K562 (cell line): Measurements from ENCODE around the gene ARF5. TPM values are rescaled to one million over a fixed set of nuclear protein-coding genes. Genes with fewer than 3 reads are reported as not detected.

Experiments
- ATAC-seq: fragments of 200-7000 bp; cut with Tn5 transposase; 3 replicates; pipeline ENCODE4 v1.9.1; 2020; ENCODE audit warnings: moderate library complexity
- BruUV-seq: library from RNA; stranded (reverse); fragments of 400-500 nt; replicated peaks from 2 replicates; lab custom pipeline; 2021; lab: Mats Ljungman, UMichigan
- CTCF ChIA-PET: fragments of 300-600 bp; formaldehyde crosslinking; extraction: SDS; loops from one replicate; lab custom pipeline; 2021; ENCODE audit warnings: low intra/inter-chr PET ratio; lab: Yijun Ruan, JAX
- POLR2A ChIA-PET: fragments of 300-600, 350-650 bp; sonication (Branson Sonifier 250); formaldehyde crosslinking; extraction: SDS; loops from one replicate; lab custom pipeline; 2021; ENCODE audit warnings: antibody characterized with exemption, inconsistent platforms; lab: Yijun Ruan, JAX
- DNase-seq, 4 experiments: peaks; one replicate each; pipeline versions ENCODE4 v3.0.0 to v3.0.0-alpha.2; 2011 to 2018; ENCODE audit warnings: low spot score in 3 of 4, mixed read lengths in 3 of 4; ENCODE audit errors: extremely low read depth in 1 of 4
- FAIRE-seq: peaks from 2 replicates; lab custom pipeline; 2011; peaks lifted over from hg19 to GRCh38; lab: Jason Lieb, UNC
- H2AFZ ChIP-seq: 2 replicates; pipeline ENCODE4 v1.6.0; 2011; ENCODE audit warnings: low read depth, low read length, control low read depth, inconsistent platforms
- H3K27ac ChIP-seq: fragments of 200-600 bp; 3 replicates; pipeline ENCODE4 v1.8.0; 2011; ENCODE audit warnings: low read depth, mild to moderate bottlenecking, control low read depth, inconsistent platforms, low read length, moderate library complexity, mixed read lengths; ENCODE audit errors: extremely low read depth
- H3K27me3 ChIP-seq, 2 experiments: fragments of 300-600 bp in 1 of 2; 2 replicates in 1 of 2; 3 replicates in 1 of 2; pipeline versions ENCODE4 v1.6.0 to v1.8.0; 2011; ENCODE audit warnings: inconsistent platforms in 2 of 2, low read length in 2 of 2, mild to moderate bottlenecking in 1 of 2, mixed read lengths in 1 of 2, moderate library complexity in 1 of 2; ENCODE audit not compliant: control insufficient read depth in 2 of 2, insufficient read depth in 2 of 2
- H3K36me3 ChIP-seq: fragments of 300-600 bp; 3 replicates; pipeline ENCODE4 v1.8.0; 2011; ENCODE audit warnings: mild to moderate bottlenecking, low read length, inconsistent platforms; ENCODE audit not compliant: control insufficient read depth, insufficient read depth
- H3K4me1 ChIP-seq, 2 experiments: fragments of 200-600 bp in 1 of 2; replicated peaks in 1 of 2; 2 replicates in 1 of 2; 3 replicates in 1 of 2; pipeline versions ENCODE4 v1.5.1 to v1.8.0; 2011; ENCODE audit warnings: inconsistent platforms in 2 of 2, low read length in 2 of 2, mild to moderate bottlenecking in 1 of 2, mixed read lengths in 1 of 2, moderate library complexity in 1 of 2; ENCODE audit not compliant: control insufficient read depth in 2 of 2, insufficient read depth in 2 of 2
- H3K4me2 ChIP-seq: 2 replicates; pipeline ENCODE4 v1.6.1; 2011; ENCODE audit warnings: low read length, control low read depth, inconsistent platforms, mixed read lengths; ENCODE audit not compliant: insufficient read depth
- H3K4me3 ChIP-seq: fragments of 200-600 bp; sonication (generic), shearing (Covaris generic); 2 replicates; pipeline ENCODE4 v1.5.1; 2016; ENCODE audit warnings: control low read depth, inconsistent platforms
- H3K79me2 ChIP-seq: fragments of 200-600 bp; 3 replicates; pipeline ENCODE4 v1.8.0; 2011; ENCODE audit warnings: low read length, inconsistent platforms; ENCODE audit not compliant: control insufficient read depth, insufficient read depth
- H3K9ac ChIP-seq, 2 experiments: 2 replicates each; pipeline versions ENCODE4 v1.6.0 to v1.6.1; 2011; ENCODE audit warnings: low read depth in 2 of 2, low read length in 2 of 2, control low read depth in 1 of 2, inconsistent platforms in 1 of 2, mild to moderate bottlenecking in 1 of 2, mixed read lengths in 1 of 2; ENCODE audit not compliant: insufficient read depth in 1 of 2
- H3K9me1 ChIP-seq: one replicate; pipeline ENCODE4 v1.6.0; 2011; ENCODE audit warnings: inconsistent platforms, mild to moderate bottlenecking, low read length, moderate library complexity; ENCODE audit not compliant: control insufficient read depth, insufficient read depth
- H3K9me3 ChIP-seq: replicated peaks from 2 replicates; pipeline ENCODE4 v1.5.1; 2011; ENCODE audit warnings: low read depth, low read length, inconsistent platforms; ENCODE audit not compliant: control insufficient read depth, insufficient read depth
- H4K20me1 ChIP-seq: replicated peaks from 2 replicates; pipeline ENCODE4 v1.6.1; 2011; ENCODE audit warnings: low read length, inconsistent platforms, mixed read lengths; ENCODE audit not compliant: control insufficient read depth, insufficient read depth
- AFF1 ChIP-seq, 2 experiments: fragments of 450-650 bp; IDR thresholded peaks; 2 replicates each; pipeline ENCODE4 v1.6.1; 2018; ENCODE audit warnings: mild to moderate bottlenecking in 2 of 2, low read depth in 1 of 2; ENCODE audit not compliant: partially characterized antibody in 2 of 2
- ATF1 ChIP-seq, 2 experiments: fragments of 450-650 bp in 1 of 2; IDR thresholded peaks; 2 replicates each; pipeline ENCODE4 v1.6.1; 2016; ENCODE audit warnings: missing compliant biosample characterization in 1 of 2, missing genetic modification characterization in 1 of 2
- DACH1 ChIP-seq: fragments of 450-650 bp; IDR thresholded peaks from 2 replicates; pipeline ENCODE4 v1.6.1; 2018; ENCODE audit not compliant: partially characterized antibody
- FOXP1 ChIP-seq: sonication (generic); formaldehyde crosslinking; IDR thresholded peaks from 2 replicates; pipeline ENCODE4 v1.8.0; 2022; ENCODE audit warnings: mild to moderate bottlenecking, missing genetic modification reagents
- HMG20B ChIP-seq: fragments of 250-450 bp; sonication (Bioruptor Pico); IDR thresholded peaks from 2 replicates; pipeline ENCODE4 v1.5.0; 2021; ENCODE audit warnings: mild to moderate bottlenecking
- HNRNPUL1 ChIP-seq: fragments of 200-400 bp; formaldehyde crosslinking; IDR thresholded peaks from 2 replicates; pipeline ENCODE4 v1.6.1; 2017; ENCODE audit warnings: low read length
- ZFPM2 ChIP-seq: fragments of 250-450 bp; sonication (Bioruptor Pico); IDR thresholded peaks from 2 replicates; pipeline ENCODE4 v1.5.1; 2022; ENCODE audit warnings: mild to moderate bottlenecking
- ZKSCAN8 ChIP-seq: fragments of 200-800 bp; sonication (Bioruptor generic); IDR thresholded peaks from 2 replicates; pipeline ENCODE4 v1.6.1; 2016; ENCODE audit warnings: missing genetic modification characterization, missing compliant biosample characterization
- ZNF445 ChIP-seq: fragments of 250-450 bp; sonication (Bioruptor Pico); IDR thresholded peaks from 2 replicates; pipeline ENCODE4 v1.4.0; 2020; ENCODE audit warnings: low read depth, mild to moderate bottlenecking, moderate library complexity
- ZNF639 ChIP-seq, 2 experiments: fragments of 200-800 bp in 1 of 2; sonication (Bioruptor generic) in 1 of 2; sonication (generic) in 1 of 2; formaldehyde crosslinking in 1 of 2; IDR thresholded peaks in 1 of 2; conservative IDR thresholded peaks in 1 of 2; 2 replicates each; pipeline versions ENCODE4 v1.5.0 to v1.6.1; 2016 to 2020; ENCODE audit warnings: missing compliant biosample characterization in 1 of 2, missing genetic modification characterization in 1 of 2, missing genetic modification reagents in 1 of 2
- ZNF76 ChIP-seq: fragments of 250-450 bp; sonication (Bioruptor Pico); IDR thresholded peaks from 2 replicates; pipeline ENCODE4 v1.4.0; 2020; ENCODE audit warnings: mild to moderate bottlenecking, moderate library complexity, borderline replicate concordance
- WGBS: fragments of 100-300 bp; shearing (Covaris generic); methylation state at CpG from one replicate; pipeline ENCODE4 v1.1.6; 2016; ENCODE audit warnings: low coverage, mixed read lengths; ENCODE audit not compliant: insufficient coverage; ENCODE audit errors: missing lambda C conversion rate; 5-methylcytosine and 5-hydroxymethylcytosine counted together
- in situ Hi-C: fragments of 300-500 bp; cut with MboI; formaldehyde crosslinking; loops from 4 replicates; pipeline ENCODE4 v1.15.0; 2018; ENCODE audit warnings: inconsistent platforms, mixed read lengths
- intact Hi-C: fragments of 100-400 bp; cut with micrococcal nuclease; formaldehyde crosslinking; loops from 2 replicates; pipeline ENCODE4 v1.14.2; 2022
- polyA plus RNA-seq, 8 experiments: library from polyadenylated mRNA; depleted of rRNA in 4 of 8; stranded (reverse) in 5 of 8; unstranded in 3 of 8; fragments of >200 nt; fragmentation: Nextera tagmentation in 2 of 8; fragmentation: Illumina TruSeq in 1 of 8; extraction: Ambion mirVana in 2 of 8; extraction: Trizol in 1 of 8; gene quantifications; 2 replicates each; pipeline versions ENCODE4 v1.2.1 to v1.2.3, GENCODE V29; 2011 to 2014; ENCODE audit warnings: inconsistent platforms in 1 of 8, missing spikeins in 1 of 8
- total RNA-seq, 7 experiments: library from RNA; depleted of rRNA in 6 of 7; stranded (reverse); fragments of >200 nt in 6 of 7; fragmentation: Illumina TruSeq in 2 of 7; extraction: Trizol in 2 of 7; gene quantifications; 2 replicates each; pipeline versions ENCODE4 v1.2.1 to v1.2.3, GENCODE V29; 2011 to 2021; ENCODE audit warnings: low replicate concordance in 1 of 7

Gene ARF5
- total and polyA plus RNA-seq, 9 of the 15 experiments (the other 6 are each of a cell fraction or from before 2014, with no cell fraction given) = 8.1 to 290 (median 125) TPM

- TSS peak; percentile 52 for BruUV-seq
- H3K9me3 ChIP-seq = peaks cover 6% of the 10 kb centered on the region; the same call in 1 of the 2 replicates
- CTCF ChIA-PET = no interaction called here
- intact Hi-C loops (loop anchor here (5.0 kb wide), 1 partner anchor 67 kb away; the partner anchor contains the start of gene SND1), in situ Hi-C loops (no loop called here)
- ATAC-seq = peak; percentile 84
- peaks cover 14% of the 10 kb centered on the region for H4K20me1 ChIP-seq
- DNase-seq = peak; percentile 97 to 99 (median 98)
- H3K4me2 ChIP-seq = peak within 1 kb of the TSS; percentile 92
- peak; percentile 93 for FAIRE-seq
- peak within 1 kb of the TSS; percentile 83 to 93 for H3K9ac ChIP-seq
- peaks cover 10% of the 10 kb centered on the region for H3K9me1 ChIP-seq
- peak within 1 kb of the TSS; percentile 86 for H3K4me3 ChIP-seq
- POLR2A ChIA-PET = interaction anchor here (0.5 to 2.1 kb wide), 9 partner anchors 8 to 401 kb away, joined by 3 to 11 read pairs (median 5); partner anchors contain the start of genes FSCN3 and ZNF800
- WGBS = 7% methylated on average over 78 of the region's 78 CpGs
- H2AFZ ChIP-seq = peak within 1 kb of the TSS; percentile 97
- H3K27ac ChIP-seq = peak within 1 kb of the TSS; percentile 58
- H3K27me3 ChIP-seq = no peaks in the 10 kb centered on the region
- H3K36me3 ChIP-seq = peaks cover 43% of the 10 kb centered on the region
- H3K79me2 ChIP-seq = peaks cover 34% of the 10 kb centered on the region
- H3K4me1 ChIP-seq = peaks cover 28 to 49% of the 10 kb centered on the region in 2 experiments; a peak in 4 of 5 replicates
- TF ChIP-seq ZFPM2 (CRISPR knock-in tag) (no peak), ZNF76 (CRISPR knock-in tag) (no peak; the same call in 1 of the 2 replicates), ZNF639 (CRISPR knock-in tag; conservative IDR thresholded peaks at IDR 0.05 in 1 of 2, IDR thresholded peaks at IDR 0.05 in 1 of 2) (no peak), ZKSCAN8 (CRISPR knock-in tag) (no peak), AFF1 (IDR thresholded peaks at IDR 0.05; ENCODE audit: low read depth in 1 of 2, partially characterized antibody in 2 of 2) (no peak), DACH1 (no peak), FOXP1 (CRISPR knock-in tag) (no peak), HNRNPUL1 (no peak), HMG20B (CRISPR knock-in tag) (no peak), ATF1 (CRISPR knock-in tag; IDR thresholded peaks at IDR 0.05) (peak; percentile 88), ATF1 (tag; IDR thresholded peaks at IDR 0.05) (peak; percentile 99), ZNF445 (CRISPR knock-in tag) (no peak)
These were observed 2.9 kb upstream of the ARF5 start, which contains the start of gene GCC1 for GRCh38 chr7:127585044-127585953. TSS of gene GCC1 (minus strand) at chr7:127585596. CDS start at chr7:127585182, 414 bp downstream.
